HG03060 (cell line): ENCODE results near the gene ATXN10.

Experiments used
- ATAC-seq: cut with Tn5 transposase; IDR thresholded peaks from one replicate; pipeline ENCODE4 v1.9.1; 2021; ENCODE audit warnings: low read depth, moderate number of reproducible peaks; ENCODE audit not compliant: unreplicated experiment

The ATXN10 gene

GRCh38 chr22:45871721-45872120, 200.1 kb downstream of the ATXN10 start:
- ATAC-seq, result no peak

- ATAC-seq, result no peak
Measured at GRCh38 chr22:45872659-45873263, 201.1 kb downstream of the ATXN10 start.

- no peak for ATAC-seq
Measured at GRCh38 chr22:45876136-45877035, 204.8 kb downstream of the ATXN10 start.

GRCh38 chr22:45877036-45877380, 205.4 kb downstream of the ATXN10 start:
- ATAC-seq, result no peak

- no peak for ATAC-seq
Measured at GRCh38 chr22:45877651-45878050, 206.0 kb downstream of the ATXN10 start.

GRCh38 chr22:45878051-45878781, 206.6 kb downstream of the ATXN10 start:
- no peak for ATAC-seq

- ATAC-seq, result no peak
Measured at GRCh38 chr22:45878901-45879551, 207.4 kb downstream of the ATXN10 start.

GRCh38 chr22:45879552-45879949, 207.9 kb downstream of the ATXN10 start:
- ATAC-seq, result no peak

GRCh38 chr22:45880091-45880715, 208.6 kb downstream of the ATXN10 start:
- ATAC-seq, result no peak

GRCh38 chr22:45880716-45881523, 209.3 kb downstream of the ATXN10 start:
- no peak for ATAC-seq

GRCh38 chr22:45881524-45881875, 209.9 kb downstream of the ATXN10 start:
- ATAC-seq, result no peak

- no peak for ATAC-seq
Measured at GRCh38 chr22:45882881-45883810, 211.5 kb downstream of the ATXN10 start.

GRCh38 chr22:45883811-45884170, 212.2 kb downstream of the ATXN10 start:
- no peak for ATAC-seq

- no peak for ATAC-seq
Measured at GRCh38 chr22:45884201-45885062, 212.8 kb downstream of the ATXN10 start.

GRCh38 chr22:45885171-45885840, 213.7 kb downstream of the ATXN10 start:
- no peak for ATAC-seq

GRCh38 chr22:45885941-45886395, 214.3 kb downstream of the ATXN10 start:
- no peak for ATAC-seq

GRCh38 chr22:45886540-45886939, 214.9 kb downstream of the ATXN10 start:
- ATAC-seq, result no peak
